HuH-7 (cell line): ENCODE measurements around the gene SLC25A36.
"Not testable (repeated sequence)": the region's sequence is repeated elsewhere in the genome, so short reads cannot be mapped to it uniquely, and the experiment has no call there.

Experiments
- DNase-seq: peaks from one replicate; pipeline ENCODE4 v3.0.0; 2011; ENCODE audit warnings: low spot score

The SLC25A36 gene

DNA sequence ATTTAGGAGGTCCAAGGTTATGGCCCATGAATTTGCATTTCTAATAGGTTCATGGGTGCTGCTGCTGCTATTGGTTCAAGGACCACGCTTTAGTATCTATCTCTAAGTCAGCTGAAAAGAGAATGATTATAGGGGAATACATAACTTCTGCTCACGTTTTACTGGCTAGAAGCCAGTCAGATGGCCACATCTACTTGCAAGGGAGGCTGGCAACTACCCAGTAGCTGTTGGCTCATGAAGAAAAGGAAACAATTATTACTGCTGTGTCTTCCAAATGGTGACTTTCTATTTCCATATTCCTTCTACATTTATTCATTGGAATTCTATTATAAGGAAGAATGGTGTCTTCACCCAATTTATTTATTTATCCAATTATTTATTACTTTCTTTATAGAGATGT lies 54.2 kb downstream of the SLC25A36 start:
- no peak for DNase-seq

DNA sequence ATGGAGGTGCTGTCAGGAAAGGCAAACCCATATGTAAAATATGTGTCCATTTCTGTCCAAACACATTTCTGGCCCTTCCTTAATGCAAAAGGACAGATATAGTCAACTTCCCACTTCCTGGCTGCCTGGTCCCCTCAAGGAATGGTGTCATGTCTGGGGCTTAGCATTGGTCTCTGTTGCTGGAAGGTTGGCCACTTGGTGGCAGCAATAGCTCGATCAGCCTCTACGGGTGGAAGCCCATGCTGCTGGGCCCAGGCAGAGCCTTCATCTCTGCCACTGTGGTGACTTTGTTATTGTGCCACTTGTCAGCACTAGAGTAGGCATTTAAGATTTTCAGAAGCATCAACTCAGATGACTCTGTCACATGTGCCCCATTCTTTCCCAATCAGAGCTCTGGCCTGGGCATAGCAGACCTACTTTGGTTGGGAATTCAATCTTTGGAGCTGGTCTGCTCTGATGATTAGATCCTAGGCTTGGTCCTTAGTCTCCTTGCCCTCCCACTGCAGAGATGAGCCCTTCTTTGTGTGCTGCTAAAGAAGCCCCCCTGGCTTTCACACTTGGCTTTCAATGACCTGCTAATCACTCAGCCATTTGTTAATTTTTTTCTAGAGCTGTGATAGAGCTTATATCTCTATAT lies 58.5 kb downstream of the SLC25A36 start:
- peak; percentile 30 for DNase-seq

DNA sequence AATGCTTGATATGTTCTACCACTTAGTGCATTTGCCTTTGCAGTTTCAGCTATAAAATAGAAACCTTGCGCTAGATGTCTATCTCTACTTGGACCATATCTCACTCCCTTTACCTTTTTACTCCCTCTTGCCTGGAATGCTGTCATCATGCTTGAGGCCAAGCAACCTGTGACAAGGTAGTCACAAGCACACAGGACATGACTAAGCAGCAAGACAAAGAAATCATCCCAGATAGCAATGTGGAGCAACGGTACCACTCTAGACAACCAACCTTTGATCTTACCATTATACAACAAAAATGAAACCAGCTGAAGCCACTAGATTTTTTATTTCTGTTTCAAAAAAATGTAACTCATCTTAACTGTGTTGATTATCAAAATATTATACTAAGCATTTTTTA lies 59.0 kb downstream of the SLC25A36 start:
- DNase-seq, result no peak

DNA sequence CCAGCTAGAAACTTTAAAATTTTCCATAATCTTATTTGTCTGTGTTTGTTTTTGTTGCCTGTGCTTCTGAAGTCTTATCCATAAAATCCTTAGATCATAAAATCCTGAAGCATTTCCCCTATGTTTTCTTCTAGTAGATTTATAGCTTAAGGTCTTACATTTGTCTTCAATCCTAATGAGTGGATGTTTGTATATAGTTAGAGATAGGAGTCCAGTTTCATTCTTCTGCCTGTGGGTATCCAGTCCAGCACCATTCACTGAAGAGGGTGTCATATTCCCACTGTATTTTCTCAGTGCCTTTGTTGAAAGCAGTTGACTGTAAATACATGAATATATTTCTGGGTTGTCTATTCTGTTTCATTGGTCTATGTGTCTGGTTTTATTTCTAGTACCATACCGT lies 64.7 kb downstream of the SLC25A36 start:
- no peak for DNase-seq

DNA sequence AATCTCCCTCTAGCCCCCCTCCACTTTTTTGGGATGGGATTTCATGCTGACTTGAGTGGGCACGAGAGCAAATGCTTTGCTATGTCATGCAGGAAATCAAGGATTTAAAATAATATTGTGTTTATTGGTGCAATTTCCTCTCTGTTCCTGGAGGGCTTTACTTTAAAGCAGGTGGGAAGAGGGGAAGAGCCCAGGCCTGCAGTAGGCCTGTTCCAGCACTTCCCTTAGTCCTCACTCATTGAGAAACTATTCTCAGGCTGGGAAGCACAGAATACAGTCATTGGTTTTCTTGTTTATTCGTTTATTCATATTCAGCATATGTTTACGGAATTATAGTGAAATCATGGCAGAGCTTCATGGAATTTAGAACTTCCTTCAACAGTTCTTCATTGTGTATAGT lies 67.9 kb downstream of the SLC25A36 start:
- DNase-seq, result no peak

DNA sequence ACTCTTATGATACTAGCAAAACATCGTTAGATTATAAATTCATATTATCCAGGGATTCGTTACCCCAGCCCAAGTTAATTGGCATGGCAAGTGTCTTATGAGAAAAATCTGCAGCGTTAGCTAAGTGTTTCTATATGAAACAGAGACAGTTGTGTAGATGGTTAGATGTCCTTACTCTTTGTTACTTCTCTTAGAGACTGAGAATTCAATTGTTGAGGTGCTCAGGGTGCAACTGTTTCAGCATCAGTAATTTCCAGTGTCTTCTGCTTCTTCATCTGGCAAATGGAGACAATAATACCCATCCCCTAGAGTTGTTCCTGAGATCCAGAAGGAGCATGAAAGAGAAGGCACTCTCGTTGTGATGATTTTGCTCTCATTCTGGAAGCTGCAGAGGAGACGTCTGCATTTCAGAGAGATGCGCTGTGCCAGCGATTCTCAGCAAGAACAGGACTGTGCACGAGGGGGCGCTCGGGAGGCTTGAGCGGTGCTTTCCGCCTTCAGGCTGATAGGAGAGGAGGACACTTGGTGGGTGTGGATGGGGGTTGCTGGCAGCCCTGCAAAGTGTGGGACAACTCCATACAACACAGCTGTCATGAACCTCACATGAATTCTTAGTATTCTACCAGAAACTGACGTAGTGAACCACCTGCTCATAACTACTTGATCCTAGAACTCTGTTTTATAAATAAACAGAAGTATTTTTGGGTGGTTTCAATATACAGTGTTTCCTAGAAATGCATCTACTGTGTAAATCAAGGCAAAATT lies 69.8 kb downstream of the SLC25A36 start:
- peak; percentile 38 for DNase-seq

GRCh38 chr3:141011997-141012262 lies 70.3 kb downstream of the SLC25A36 start:
- DNase-seq, result no peak

DNA sequence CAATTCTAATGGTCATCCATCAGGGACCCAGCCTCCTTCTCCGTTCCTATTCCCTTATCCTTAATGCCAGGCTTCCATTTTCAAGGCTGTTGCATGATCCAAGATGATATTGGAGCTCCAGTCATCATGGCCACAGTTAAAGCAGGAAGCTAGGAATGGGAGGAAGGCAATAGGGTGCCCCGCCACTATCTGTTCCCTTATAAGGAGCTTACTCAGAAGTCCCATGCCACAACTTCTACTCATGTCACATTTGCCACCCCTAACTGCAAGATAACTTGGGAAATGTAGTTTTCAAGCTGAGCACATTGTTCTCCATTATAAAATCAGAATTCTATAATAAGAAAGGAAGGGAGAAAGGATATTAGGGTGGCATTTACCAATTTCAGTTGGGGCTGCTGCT lies 70.9 kb downstream of the SLC25A36 start:
- DNase-seq, result no peak

DNA sequence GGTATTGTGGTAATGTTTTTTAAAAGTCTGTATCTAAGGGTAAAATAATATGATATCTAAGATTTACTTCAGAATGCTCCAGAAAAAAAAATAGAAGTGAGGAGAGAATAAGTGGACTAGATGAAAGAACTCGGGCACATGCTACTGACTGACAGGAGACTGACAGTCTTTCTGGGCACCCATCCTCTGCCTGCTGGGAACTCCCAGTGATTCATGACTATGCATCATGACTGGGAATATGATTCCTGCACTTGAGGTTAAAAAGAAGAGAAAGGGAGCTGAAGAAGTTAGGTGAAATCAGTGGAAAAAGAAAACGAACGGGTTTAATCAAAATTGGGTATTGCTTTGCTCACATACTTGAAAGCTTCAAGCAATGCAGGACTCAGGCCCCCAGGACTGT lies 73.8 kb downstream of the SLC25A36 start:
- no peak for DNase-seq

GRCh38 chr3:141017366-141018322 lies 76.0 kb downstream of the SLC25A36 start:
- not testable (repeated sequence) for DNase-seq

- no peak for DNase-seq
These were observed 77.6 kb downstream of the SLC25A36 start for GRCh38 chr3:141019244-141019643.

- no peak for DNase-seq
These were observed 78.7 kb downstream of the SLC25A36 start for GRCh38 chr3:141020143-141020830.

- no peak for DNase-seq
These were observed 79.6 kb downstream of the SLC25A36 start for GRCh38 chr3:141021261-141021660.
